SW480 (cell line): ENCODE data around the gene PWP2.
"Not testable (repeated sequence)": the region's sequence is repeated elsewhere in the genome, so short reads cannot be mapped to it uniquely, and the experiment has no call there.

Experiments used
- DNase-seq: peaks from one replicate; pipeline ENCODE4 v3.0.0-alpha.2; 2016; ENCODE audit warnings: low spot score

Gene PWP2

DNA sequence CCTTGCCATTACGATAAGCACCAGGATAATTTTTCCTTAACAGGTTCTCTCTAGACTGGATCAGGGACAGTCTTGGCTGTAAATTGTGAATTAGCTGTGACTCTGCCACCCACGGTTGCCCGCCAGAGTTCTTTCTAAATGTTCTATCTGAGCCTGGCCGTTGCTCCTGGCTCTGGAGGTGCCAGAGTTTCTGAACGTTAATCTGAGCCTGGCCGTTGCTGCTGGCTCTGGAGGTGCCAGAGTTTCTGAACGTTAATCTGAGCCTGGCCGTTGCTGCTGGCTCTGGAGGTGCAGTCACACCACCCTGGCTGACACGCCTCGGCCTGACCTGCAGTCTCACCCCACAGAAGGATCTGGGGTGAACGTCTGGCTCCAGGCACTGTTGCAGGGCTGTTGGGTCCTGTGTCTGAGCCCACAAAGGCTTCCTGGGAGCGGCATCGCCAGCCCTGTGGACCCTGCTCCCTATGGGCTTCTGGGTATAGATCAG lies 56.0 kb downstream of the PWP2 start:
- not testable (repeated sequence) for DNase-seq

DNA sequence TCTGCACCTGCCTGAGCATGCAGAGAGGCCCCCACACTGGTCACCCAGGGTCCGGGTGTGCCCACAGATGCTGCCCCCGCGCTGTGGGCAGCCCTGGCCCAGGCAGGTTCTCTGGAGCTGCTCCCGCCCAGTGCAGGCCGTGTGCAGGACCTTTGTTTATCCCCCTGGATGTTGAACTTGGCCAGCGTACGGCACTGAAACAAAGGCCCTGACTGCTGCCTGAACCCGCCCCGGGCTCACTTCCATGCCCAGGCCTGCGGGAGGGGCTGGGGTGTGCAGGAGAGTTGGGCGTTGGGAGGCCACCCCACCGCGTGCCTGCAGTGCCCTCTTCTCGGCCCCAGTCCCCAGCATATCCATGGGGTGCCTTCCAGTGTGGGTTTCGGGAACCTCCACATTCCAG lies 58.7 kb downstream of the PWP2 start:
- DNase-seq, result not testable (repeated sequence)

DNA sequence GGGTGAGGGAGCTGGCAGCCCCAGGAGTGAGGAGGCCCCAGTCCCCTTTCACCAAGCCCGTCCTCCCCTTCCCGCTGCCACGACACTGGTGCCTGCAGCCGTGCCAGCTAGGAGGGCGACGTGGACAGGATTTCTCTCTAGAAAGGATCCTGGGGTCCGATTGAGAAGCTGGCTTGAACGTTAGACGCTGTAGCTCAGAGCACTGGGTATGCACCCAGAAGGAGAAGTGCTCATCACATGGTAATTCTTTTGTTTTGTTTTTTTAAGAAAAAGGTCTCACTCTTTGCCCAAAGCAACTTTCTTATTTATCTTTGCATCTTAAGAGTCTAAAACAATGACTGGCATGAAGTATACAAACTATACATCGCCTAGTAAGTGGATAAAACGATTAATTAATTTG lies 60.3 kb downstream of the PWP2 start:
- not testable (repeated sequence) for DNase-seq

DNA sequence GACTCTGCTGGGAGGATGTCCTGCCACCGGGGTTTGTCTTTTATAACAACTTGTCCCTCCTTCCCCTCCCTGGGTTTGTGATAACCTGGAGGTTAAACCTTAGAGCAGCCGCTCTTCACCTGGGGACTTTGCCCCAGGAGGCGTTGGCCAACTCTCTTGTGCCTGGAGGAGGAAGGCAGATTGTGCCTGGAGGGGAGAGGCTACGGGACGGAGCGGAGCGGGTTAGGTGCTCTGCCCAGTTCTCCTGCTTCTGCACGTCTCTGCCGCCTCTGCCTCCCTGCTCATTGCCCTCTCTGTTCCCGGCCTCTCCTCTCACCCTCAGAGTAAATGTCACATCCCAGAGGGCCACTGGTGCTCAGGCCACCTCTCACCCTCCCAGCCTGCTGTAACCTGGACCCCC lies 63.1 kb downstream of the PWP2 start:
- not testable (repeated sequence) for DNase-seq

- not testable (repeated sequence) for DNase-seq
Observed at GRCh38 chr21:44170863-44171262, 63.7 kb downstream of the PWP2 start.

GRCh38 chr21:44171962-44172572 lies 64.9 kb downstream of the PWP2 start:
- not testable (repeated sequence) for DNase-seq

DNA sequence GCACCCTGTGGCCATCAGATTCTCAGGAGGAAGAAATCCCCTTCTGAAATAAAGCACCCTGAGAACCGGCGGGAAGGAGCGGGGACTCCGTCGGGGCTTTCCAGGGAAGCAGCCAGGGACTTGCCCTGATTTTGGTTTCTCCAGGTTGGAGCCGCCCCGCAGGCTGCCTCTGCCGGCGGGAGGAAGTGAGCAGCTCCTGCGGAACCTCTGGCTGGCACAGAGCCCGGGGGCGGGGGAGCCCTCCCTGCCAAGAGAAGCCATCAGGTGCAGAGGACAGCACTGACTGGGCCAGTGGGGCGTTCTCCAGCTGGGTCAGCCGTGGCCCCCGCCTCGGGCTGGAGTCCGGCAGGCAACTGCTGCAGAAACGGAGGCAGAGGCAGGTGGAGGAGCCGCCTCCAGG lies 65.5 kb downstream of the PWP2 start:
- DNase-seq, result not testable (repeated sequence)

GRCh38 chr21:44175189-44175588 lies 68.0 kb downstream of the PWP2 start:
- DNase-seq, result not testable (repeated sequence)

DNA sequence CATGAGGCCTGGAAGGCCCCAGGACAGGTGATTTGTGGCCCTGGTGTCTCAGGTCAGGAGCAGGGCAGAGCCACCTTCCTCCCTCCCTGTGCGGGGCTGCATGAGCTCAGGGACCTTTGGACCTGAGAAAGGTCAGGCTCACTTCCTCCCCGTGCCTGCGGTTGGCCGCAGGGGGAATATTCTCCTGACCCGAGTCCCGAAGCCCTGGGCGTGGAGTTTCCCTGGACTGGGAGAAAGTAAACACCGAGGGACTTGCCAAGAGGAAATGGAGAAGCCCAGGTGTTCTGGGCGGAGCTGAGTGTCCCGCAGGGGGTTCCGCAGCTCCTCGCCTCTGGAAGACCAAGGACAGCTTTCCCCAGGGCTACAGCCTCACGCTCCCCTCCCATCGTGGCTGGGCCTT lies 68.9 kb downstream of the PWP2 start:
- not testable (repeated sequence) for DNase-seq
